Esophagus mucosa (tissue), 1 donor: ENCODE data around the gene MTFP1. TPM values are rescaled to one million over a fixed set of nuclear protein-coding genes. Genes with fewer than 3 reads are reported as not detected.
"Not testable (repeated sequence)": the region's sequence is repeated elsewhere in the genome, so short reads cannot be mapped to it uniquely, and the experiment has no call there.

Experiments used
- ATAC-seq: fragments of 200-7000 bp; cut with Tn5 transposase; one replicate; pipeline ENCODE4 v1.9.1; 2020
- total RNA-seq: library from RNA; stranded (reverse); gene quantifications from one replicate; pipeline ENCODE4 v1.2.4, GENCODE V29; 2023
- donor health status: DM: yes; HTN: yes; CAD: no.

Gene MTFP1
- total RNA-seq, 1 donor from 2014 or later = 14.1 TPM

DNA sequence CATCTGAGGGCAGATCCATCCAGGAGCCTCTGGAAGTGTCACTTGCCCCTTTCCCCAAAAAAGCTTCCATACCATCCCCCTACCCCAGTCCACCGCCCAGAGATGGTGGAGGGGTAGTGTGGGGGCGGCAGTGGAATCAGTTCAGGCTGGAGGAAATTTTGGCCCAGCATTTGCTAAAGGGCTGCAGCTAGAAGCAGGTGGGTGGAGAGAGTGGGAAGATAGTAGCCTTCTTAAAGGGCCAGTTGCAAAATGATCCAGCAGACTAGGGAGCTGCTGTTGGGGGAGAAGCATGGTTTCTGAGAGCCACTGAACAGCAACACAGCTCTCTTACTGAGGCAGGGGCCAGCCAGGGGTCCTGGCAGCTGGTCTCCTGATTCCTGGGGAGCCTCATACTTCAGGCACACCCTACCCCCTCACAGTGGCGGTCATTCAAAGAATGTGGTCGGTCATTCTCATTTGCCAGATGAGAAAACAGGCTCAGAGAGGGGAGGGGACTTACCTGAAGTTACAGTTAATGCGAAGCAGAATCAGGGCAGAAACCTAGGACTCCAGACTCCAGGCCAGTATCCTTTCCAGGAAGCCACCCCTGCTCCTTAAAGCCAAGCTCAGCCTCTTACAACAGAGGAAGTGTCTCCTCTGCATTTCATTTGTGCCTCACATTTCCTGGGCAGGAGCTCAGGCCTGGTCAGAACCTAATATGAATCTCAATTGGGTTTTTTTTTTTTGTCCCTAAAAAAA lies 23.4 kb upstream of the MTFP1 start:
- no peak for ATAC-seq

DNA sequence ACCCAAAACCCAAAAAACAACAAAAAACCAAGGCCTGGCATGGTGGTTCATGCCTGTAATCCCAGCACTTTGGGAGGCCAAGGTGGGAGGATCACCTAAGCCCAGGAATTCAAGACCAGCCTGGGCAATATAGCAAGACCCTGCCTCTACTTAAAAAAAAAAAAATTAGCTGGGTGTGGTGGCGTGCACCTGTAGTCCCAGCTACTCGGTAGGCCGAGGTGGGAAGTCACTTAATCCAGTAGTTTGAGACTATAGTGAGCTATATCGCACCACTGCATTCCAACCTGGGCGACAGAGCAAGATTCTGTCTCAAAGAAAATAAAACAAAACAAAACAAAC lies 22.8 kb upstream of the MTFP1 start:
- not testable (repeated sequence) for ATAC-seq

DNA sequence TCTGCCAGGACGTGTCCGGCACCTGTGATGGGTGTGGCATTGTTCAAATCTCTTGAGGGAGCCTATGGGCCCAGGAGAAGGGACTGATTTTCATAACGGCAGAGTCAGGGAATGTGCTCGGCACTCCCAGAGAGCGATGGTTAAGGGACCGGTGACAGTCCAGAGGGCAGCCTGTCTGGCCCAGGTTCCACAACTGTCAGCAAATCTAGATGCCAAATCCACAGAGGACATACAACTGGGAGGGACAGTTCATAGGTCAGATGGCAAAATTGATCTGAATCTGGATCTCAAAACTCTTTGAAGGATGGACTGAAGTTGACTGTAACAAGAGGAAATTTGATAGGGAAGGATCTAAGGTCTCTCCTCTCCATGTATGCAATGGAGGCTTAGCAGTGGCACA lies 21.3 kb upstream of the MTFP1 start:
- ATAC-seq = no peak

DNA sequence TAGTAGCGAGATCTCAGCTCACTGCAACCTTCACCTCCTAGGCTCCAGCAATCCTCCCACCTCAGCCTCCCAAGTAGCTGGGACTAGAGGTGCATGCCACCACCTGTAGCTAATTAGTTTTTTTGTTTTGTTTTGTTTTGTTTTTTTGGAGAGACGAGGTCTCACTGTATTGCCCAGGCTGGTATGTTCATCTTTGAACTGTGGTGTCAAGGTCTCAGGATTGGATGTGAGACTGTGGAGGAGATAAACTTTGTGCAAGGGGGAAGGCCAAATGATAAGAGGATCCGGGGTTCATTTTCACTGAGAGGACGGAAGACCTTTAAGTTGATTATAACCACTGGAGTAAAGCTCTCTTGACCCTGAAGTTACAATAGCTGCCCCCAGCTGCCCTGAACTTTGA lies 19.8 kb upstream of the MTFP1 start:
- ATAC-seq = no peak

DNA sequence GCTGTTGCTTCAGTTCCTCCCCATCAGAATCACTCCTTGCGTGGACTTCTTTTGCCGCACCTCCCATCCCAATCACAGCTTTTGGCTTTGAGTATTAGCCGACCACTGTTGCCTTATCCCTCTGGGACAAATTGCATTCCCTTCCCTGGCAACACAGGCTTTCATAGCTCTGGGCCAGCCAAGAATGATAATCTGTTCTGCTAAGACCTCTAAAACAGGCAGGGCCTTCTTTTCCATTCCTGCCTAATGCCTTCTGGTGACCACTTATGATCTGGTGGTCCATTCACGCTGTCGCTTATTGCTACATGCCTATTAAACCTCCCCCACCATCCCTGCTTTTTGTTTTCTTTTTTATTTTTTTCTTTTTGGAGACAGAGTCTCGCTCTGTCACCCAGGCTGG lies 19.2 kb upstream of the MTFP1 start:
- no peak for ATAC-seq

DNA sequence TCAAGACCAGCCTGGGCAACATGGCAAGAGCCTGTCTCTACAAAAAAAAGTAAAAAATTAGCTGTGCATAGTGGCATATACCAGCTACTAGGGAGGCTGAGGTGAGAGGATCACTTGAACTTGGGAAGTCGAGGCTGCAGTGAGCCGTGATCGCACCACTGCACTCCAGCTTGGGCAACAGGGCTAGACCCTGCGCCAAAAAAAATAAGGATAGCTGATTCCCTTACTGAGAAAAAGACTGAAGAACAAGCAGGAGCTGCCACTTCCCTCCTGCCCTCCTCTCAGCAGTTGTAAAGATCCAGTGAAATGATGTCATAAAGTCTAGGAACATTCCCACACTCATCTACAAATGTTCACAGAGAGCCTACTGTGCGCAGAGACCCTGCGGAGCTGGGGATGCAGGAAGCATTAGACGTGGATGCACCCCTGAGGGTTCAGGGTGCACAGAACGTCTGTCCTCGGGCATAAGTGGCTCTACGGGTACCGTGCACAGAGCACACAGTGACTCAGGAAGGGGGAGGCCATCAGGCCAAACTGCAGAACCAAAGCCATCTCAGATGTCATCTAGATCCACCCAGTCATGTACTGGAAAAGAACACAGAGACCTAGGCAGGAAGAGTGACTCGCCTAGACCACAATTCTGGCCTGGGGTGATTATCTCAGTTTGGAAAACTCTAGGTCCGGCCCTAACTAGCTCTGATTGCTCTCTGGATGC lies 17.0 kb upstream of the MTFP1 start:
- peak; percentile 22 for ATAC-seq

DNA sequence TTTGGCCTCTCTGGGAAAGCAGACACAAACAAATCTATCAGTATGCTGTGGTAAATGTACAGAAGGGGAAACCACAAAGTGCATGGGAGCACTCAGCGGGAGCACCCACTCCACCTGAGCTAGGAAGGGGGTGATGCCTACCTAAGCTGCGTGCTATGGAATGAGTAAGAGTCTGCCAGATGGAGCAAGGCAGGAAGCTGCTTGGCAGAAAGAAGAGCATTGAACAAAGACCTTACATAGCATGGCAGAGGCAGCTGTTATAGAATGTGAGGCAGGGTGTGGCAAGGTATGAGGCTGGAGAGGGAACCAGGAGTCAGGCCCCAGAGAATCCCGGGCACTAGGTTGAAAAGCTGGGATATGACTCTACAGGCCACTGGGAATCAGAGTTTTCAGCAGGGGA lies 13.8 kb upstream of the MTFP1 start:
- peak; percentile 74 for ATAC-seq

DNA sequence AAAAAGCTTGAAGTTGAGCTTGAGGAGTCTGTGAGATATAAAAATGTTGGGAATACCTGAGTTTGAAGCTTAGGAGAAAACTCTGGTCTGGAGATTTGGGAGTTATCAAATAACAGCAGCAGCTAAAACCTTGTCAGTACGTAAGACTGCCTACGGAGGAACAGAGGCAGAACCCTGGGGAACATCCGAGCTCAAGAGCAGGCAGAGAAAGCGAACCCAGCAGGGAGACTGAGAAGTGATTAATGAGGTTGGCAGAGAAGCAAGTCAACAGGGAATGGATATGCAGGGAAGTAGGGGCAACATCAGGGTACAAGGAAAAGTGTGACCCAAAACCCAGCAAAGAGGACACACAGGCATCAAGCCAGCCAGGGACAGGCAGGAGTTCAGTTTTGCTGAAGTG lies 12.6 kb upstream of the MTFP1 start:
- ATAC-seq = no peak

DNA sequence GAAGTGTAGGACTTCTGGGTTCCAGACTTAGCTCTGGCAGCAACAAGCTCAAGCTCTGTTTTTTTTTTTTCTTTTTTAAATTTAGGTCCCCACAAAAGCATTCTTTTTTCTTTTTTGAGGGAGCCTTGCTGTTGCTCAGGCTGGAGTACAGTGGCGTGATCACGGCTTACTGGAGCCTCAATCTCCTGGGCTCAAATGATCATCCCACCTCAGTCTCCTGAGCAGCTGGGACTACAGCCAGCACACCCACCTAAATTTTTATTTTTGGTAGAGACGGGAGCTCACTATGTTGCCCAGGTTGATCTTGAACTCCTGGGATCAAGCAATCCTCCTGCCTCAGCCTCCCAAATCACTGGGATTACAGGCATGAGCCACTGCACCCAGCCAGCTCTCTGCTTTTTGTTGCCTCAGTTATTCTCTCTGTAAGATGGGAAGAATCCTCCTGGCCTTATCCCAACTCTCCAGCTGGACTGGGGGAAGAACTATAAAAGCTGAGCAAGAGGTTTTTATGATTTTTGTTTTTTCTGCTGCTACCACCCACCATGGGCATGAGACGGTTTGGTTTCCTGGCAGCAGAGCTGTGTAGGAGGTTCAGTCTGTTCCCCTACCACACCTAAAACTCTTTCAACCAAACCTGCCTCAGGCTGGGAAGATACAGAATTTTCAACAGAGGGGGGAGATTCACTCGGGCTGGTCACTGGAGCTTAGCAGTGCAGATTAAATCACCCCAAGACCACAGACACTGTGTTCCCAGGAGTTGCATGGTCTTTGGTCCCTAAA lies 11.6 kb upstream of the MTFP1 start:
- ATAC-seq = no peak

DNA sequence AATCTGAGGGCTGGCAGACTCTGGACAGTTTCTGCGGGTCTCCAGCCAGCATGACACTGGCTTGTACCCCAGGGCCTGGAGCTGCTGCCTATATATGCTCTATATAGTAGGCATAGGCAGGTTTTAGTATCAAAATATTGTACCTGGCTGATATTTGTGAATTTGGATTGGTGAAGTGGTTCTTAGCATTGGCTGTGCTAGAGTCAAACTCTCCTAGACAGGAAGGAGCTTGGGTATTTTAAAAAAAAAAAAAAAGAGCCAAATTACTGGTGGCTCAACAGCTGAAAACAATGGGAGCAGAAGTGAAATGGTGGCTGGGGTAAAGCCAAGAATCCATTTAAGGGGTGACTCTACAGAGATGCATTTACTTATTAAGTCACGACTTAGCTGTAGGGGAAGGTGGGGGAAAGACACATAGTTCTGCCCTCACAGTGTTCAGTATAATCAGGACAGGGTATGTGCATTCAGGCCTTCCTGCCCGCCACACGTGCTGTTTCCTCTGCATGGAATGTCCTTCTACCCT lies 11.0 kb upstream of the MTFP1 start:
- no peak for ATAC-seq

DNA sequence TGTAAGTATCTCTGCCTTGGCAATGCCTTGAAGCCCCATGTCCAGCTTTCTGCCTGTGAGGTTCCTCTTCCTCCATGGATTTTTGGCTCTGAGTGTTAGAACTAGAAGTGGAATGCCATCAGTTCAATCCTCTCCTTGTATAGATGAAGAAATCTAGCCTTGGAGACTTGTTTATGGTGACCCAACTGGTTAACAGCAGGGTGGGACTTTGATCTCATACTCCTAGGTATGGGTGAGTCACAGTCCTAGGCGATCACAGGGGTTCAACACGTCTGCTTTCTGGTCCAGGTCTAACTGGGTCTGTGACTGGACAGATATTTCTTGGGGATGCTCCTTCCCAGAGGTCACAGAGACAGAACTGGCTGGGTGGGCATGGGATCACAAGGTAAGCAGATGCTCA lies 9.2 kb upstream of the MTFP1 start:
- peak; percentile 57 for ATAC-seq

DNA sequence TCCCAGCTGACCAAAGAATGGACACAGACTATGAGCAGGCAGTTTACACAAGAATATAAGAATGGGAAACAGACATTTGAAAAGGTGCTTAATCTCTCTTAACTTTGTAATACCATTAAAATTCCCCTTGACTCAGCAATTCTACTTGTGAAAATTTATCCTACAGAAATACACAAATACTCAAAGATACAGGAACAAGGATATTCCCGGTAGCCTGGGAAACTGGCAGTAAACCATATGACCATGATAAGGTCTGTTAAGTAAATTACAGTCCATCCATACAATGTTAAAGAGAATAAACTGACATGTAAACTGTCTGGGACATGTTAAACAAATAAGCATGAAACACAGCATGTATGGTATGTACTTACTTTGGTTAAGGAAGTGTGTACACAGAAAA lies 8.7 kb upstream of the MTFP1 start:
- no peak for ATAC-seq

DNA sequence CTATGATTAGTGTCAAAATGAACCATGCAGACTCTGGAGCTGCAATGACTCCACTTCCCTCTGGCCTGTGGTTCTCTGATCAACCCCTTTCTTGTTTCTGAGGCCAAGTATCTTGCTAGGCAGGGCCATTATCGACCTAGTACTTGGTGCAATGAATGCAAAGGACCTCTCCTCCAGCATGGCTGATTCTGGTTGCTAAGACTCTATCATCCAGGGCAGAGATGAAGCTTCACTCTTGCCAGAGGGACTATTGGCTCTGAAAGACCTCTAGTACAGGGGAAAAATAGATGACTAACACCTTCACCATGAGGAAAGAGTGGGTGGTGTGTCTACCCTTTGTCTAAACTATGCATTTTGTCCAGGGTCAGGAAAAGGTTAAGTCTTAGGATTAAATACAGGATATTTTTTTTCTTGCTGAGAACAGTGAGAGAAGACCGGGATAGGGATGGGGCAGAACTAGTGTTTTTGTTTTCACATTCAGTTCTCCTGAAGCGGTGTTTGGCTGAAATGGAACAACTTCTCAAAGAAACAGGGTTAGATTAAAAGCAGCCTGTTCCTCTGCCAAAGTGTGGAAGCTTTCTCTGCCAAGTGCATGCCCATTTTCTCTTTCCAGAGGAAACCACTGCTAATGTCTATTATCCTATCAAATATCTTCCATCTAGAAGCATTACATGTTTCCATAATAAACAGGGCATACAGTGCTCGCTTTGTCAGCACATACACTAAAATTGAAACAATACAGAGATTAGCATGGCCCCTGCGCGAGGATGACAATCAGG lies 5.0 kb upstream of the MTFP1 start:
- peak; percentile 28 for ATAC-seq

DNA sequence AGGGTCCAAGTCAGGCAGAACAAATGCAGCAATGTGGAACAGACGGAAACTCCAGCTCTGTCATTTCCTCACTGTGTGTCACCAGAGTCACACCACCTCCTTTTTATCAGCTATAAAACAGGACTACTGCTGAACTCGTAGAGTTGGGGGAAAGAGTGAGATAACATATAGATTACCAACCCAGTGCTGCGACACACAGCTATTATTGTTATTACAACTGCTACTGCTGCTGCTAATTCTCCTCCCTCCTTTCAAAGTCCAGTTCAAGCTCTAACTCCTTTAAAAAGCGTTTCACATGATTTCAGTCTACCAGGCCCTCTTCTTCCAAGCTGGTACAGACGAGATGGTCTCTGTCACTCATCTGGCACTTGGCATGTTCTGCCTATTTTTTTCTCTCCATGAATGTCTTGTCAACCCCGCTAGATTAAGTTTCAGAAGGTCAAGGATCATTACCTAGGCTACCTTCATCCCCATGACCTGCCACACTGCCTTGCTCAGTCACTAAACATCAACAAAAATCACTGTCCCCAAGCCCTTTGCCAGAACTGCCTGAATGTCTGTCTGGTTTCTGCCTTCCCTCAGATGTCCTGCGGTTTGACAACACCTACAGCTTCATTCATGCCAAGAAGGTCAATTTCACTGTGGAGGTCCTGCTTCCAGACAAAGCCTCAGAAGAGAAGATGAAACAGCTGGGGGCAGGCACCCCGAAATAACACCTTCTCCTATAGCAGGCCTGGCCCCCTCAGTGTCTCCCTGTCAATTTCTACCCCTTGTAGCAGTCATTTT lies 3.7 kb upstream of the MTFP1 start:
- ATAC-seq = no peak

DNA sequence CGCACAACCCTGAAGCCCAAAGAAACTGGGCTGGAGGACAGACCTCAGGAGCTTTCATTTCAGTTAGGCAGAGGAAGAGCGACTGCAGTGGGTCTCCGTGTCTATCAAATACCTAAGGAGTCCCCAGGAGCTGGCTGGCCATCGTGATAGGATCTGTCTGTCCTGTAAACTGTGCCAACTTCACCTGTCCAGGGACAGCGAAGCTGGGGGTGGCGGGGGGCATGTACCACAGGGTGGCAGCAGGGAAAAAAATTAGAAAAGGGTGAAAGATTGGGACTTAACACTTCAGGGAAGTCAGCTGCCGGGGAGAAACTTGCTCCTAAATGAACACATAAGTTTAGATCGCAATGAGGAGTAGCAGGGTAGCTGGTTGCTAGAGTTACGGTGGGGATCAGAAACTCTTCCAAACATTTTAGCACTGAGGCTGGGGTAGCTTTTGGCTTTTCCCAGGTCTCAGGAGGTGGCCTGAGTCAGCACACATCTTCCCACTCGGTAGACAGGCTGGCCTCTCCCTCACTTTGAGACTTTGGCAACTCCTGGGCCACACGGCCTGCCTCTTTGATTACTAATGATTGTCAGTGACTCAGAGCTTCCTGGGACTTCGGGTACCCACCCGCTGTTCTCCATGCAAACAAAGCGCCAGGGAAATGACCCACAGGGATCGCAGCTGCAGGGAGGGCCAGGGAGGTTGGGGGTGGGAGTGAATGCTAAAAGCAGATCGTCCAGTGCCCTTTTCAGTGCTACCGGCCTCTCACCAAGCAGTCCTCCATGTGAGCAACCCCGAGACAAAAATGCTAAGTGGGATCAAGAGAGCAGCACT lies 2.9 kb upstream of the MTFP1 start:
- peak; percentile 60 for ATAC-seq

DNA sequence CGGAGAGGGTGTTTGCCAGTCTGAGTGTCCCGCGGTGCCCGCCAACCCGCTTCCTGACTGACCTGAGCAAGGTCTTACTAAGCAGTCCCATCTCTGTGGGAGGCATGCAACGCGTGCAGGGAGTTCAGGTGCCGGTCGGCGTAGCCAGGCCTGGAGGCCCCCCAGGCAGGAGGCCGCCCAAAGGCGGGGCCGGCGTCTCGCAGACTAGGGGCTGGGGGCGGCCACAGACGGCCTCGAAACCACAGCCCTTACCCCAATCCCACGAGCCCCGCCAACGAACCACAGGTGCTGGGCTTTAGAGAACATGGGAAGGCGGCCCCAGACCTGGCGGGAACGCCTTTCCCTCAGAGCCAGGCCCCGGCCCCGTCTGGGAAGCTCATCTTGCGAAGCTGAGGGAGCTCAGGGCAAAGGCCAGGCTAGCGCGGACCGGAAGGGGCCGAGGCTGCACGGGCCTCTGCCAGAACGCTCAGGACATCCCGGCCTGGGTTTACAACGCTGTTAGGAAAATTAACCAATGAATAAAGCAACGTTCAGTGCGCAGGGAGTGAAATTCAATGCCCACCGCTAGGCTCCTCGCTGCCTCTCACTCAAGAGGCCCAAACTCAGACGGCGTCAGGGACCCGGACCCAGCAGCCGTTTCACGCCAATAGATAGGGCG lies 2.1 kb upstream of the MTFP1 start:
- peak; percentile 19 for ATAC-seq

DNA sequence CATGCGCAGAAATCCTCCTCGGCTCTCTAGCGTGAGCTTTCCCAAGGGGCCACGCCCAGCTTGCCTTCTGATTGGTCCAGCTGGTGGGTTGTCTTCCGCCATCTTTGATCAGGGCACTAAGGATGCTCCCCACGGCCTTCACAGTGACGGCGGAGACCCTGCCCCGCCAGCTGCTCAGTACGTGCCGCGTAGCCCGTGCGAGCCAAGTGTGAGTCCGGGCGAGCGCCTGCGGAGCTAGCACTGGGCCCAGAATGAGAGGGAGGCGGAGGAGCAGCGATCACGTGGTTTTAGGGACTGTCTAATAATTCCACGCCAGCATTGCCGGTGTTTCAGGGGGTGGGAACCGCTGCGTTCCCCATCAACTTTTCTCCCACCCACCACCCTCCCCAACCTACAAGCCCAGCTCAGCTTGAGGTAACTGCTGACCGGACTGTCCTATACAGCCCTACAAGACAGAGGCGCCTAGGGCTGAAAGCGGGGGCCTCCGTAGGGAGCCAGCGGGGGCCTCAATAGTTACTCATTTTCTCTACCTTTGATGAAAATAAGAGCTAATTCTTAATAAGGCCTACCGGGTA lies 1.5 kb upstream of the MTFP1 start:
- ATAC-seq = peak; percentile 89

DNA sequence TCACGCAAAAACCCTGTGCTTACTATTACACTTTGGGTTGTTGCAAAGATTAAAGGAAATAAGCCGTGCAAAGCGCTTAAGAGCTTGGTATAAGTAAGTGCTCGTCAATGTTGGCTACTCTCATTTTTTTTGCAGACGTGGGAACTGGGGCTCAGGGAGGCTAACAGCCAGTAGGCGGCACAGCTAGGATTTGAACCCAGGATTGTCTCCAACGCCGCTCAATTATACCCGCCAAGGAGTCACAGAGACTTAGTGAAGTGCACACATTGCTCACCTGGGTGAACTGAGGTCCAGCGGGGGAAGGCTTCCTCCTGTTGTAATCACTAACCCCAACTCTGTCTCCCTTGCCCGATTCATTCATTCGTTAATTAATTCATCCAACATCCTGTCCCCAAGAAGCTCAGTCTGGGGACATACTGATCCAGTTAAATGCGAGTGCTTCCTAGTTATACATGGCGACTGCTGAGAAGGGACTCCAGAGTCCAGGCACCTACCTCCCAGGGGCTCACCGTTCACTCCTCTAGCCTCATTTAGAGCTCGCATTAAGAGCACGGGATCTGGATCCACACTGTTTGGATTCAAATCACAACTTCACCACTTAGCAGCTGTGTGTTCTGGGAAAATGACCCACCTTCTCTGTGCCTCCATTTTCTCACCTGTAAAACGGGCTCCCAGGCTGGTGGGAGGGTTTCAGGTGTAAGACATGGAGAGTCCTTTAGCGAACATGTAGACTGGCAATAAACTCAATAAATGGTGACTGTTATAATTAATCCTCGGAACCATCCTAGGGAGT lies 838 bp upstream of the MTFP1 start:
- ATAC-seq = no peak

DNA sequence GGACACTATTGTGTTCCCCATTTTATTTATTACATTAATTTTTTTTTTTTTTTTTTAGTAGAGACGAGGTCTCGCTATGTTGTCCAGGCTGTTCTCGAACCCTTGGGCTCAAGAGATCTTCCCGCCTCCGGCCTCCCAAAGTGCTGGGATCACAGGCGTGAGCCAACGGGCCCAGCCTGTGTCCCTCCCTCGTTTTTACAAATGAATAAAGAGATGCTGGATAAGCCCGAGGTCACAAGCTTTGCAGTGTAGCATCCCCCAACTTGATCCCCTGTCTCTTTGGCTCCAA lies 297 bp upstream of the MTFP1 start:
- no peak for ATAC-seq
